NB4 (cell line): ENCODE measurements around the gene SERPING1.

Experiments used
- POLR2A ChIP-seq: IDR thresholded peaks from 2 replicates; pipeline ENCODE4 v1.6.1; 2011; ENCODE audit warnings: mild to moderate bottlenecking; ENCODE audit not compliant: insufficient read length; ENCODE audit errors: extremely low read depth
- TF ChIP-seq, protein P1 (sequence below): IDR thresholded peaks from 2 replicates; pipeline ENCODE4 v1.6.1; 2011; ENCODE audit warnings: low read depth, low read length

GRCh38 chr11:57638811-57639320 lies 41.4 kb downstream of the SERPING1 start:
- TF ChIP-seq POLR2A, result no peak
- TF ChIP-seq, protein P1, sequence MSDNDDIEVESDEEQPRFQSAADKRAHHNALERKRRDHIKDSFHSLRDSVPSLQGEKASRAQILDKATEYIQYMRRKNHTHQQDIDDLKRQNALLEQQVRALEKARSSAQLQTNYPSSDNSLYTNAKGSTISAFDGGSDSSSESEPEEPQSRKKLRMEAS, result no peak
